H9 (cell line): ENCODE results near the gene MGA. TPM values are rescaled to one million over a fixed set of nuclear protein-coding genes. Genes with fewer than 3 reads are reported as not detected.
"Not testable (repeated sequence)": the region's sequence is repeated elsewhere in the genome, so short reads cannot be mapped to it uniquely, and the experiment has no call there.

ENCODE experiments used
- DNase-seq: peaks from one replicate; pipeline ENCODE4 v3.0.0-alpha.2; 2017
- H2AFZ ChIP-seq: one replicate; pipeline ENCODE4 v1.6.1; 2013; ENCODE audit warnings: mild to moderate bottlenecking, low read length, control low read depth, moderate library complexity
- H2AK5ac ChIP-seq: 2 replicates; pipeline ENCODE4 v1.6.1; 2013; ENCODE audit warnings: low read length, control low read depth, mixed read lengths; ENCODE audit not compliant: insufficient read length
- H2BK120ac ChIP-seq: one replicate; pipeline ENCODE4 v1.6.1; 2013; ENCODE audit warnings: low read depth, mild to moderate bottlenecking, low read length, control low read depth, inconsistent platforms; ENCODE audit not compliant: poor library complexity, severe bottlenecking
- H2BK12ac ChIP-seq: 2 replicates; pipeline ENCODE4 v1.6.1; 2013; ENCODE audit warnings: low read length, control low read depth, mixed read lengths, low read depth; ENCODE audit not compliant: insufficient read length
- H2BK15ac ChIP-seq: 2 replicates; pipeline ENCODE4 v1.6.1; 2013; ENCODE audit warnings: low read depth, low read length, control low read depth
- H2BK20ac ChIP-seq: one replicate; pipeline ENCODE4 v1.6.1; 2013; ENCODE audit warnings: low read depth, mild to moderate bottlenecking, low read length, control low read depth, inconsistent platforms; ENCODE audit not compliant: poor library complexity, severe bottlenecking
- H2BK5ac ChIP-seq: 2 replicates; pipeline ENCODE4 v1.6.1; 2013; ENCODE audit warnings: low read length, control low read depth, mixed read lengths; ENCODE audit not compliant: insufficient read length
- H3K14ac ChIP-seq: 2 replicates; pipeline ENCODE4 v1.6.1; 2013; ENCODE audit warnings: low read length, control low read depth; ENCODE audit not compliant: insufficient read depth
- H3K18ac ChIP-seq: 2 replicates; pipeline ENCODE4 v1.6.1; 2013; ENCODE audit warnings: low read depth, mild to moderate bottlenecking, mixed read lengths, low read length, control low read depth; ENCODE audit not compliant: insufficient read length
- H3K23ac ChIP-seq: 2 replicates; pipeline ENCODE4 v1.6.1; 2013; ENCODE audit warnings: low read length, control low read depth, mixed read lengths, low read depth; ENCODE audit not compliant: insufficient read length
- H3K23me2 ChIP-seq: 2 replicates; pipeline ENCODE4 v1.6.1; 2013; ENCODE audit warnings: low read depth, mild to moderate bottlenecking, mixed read lengths, low read length, control low read depth; ENCODE audit not compliant: insufficient read length, poor library complexity, severe bottlenecking
- H3K27ac ChIP-seq: 2 replicates; pipeline ENCODE4 v1.5.1; 2013; ENCODE audit warnings: low read length, control low read depth, mixed read lengths, low read depth; ENCODE audit not compliant: insufficient read length
- H3K27me3 ChIP-seq: 2 replicates; pipeline ENCODE4 v1.6.1; 2013; ENCODE audit warnings: low read length, control low read depth, inconsistent platforms; ENCODE audit not compliant: insufficient read depth
- H3K4ac ChIP-seq: 2 replicates; pipeline ENCODE4 v1.6.1; 2013; ENCODE audit warnings: low read depth, mild to moderate bottlenecking, control low read depth, inconsistent platforms, low read length, moderate library complexity
- H3K4me1 ChIP-seq: 2 replicates; pipeline ENCODE4 v1.6.1; 2013; ENCODE audit warnings: low read length, control low read depth, inconsistent platforms; ENCODE audit not compliant: insufficient read depth
- H3K4me2 ChIP-seq: 2 replicates; pipeline ENCODE4 v1.6.1; 2013; ENCODE audit warnings: low read length, control low read depth, mixed read lengths; ENCODE audit not compliant: insufficient read length, insufficient read depth
- H3K56ac ChIP-seq: 2 replicates; pipeline ENCODE4 v1.6.1; 2013; ENCODE audit warnings: low read depth, mild to moderate bottlenecking, mixed read lengths, low read length, control low read depth; ENCODE audit not compliant: insufficient read length
- H3K79me1 ChIP-seq: 2 replicates; pipeline ENCODE4 v1.6.1; 2013; ENCODE audit warnings: low read depth, mild to moderate bottlenecking, moderate library complexity, low read length, control low read depth, inconsistent platforms; ENCODE audit not compliant: insufficient read depth, poor library complexity, severe bottlenecking
- H3K79me2 ChIP-seq: 2 replicates; pipeline ENCODE4 v1.6.1; 2013; ENCODE audit warnings: low read length, control low read depth, inconsistent platforms; ENCODE audit not compliant: insufficient read depth
- H3K9ac ChIP-seq: 2 replicates; pipeline ENCODE4 v1.6.1; 2013; ENCODE audit warnings: low read length, control low read depth, mixed read lengths; ENCODE audit not compliant: insufficient read length; ENCODE audit errors: extremely low read depth
- H3K9me3 ChIP-seq: one replicate; pipeline ENCODE4 v1.6.1; 2013; ENCODE audit warnings: low read depth, low read length, inconsistent platforms; ENCODE audit not compliant: control insufficient read depth
- H3T11ph ChIP-seq: one replicate; pipeline ENCODE4 v1.6.1; 2013; ENCODE audit warnings: mild to moderate bottlenecking, low read length, control low read depth, inconsistent platforms
- H4K20me1 ChIP-seq: one replicate; pipeline ENCODE4 v1.6.1; 2013; ENCODE audit not compliant: control insufficient read depth, insufficient read length, insufficient read depth
- H4K5ac ChIP-seq: 2 replicates; pipeline ENCODE4 v1.6.1; 2013; ENCODE audit warnings: low read depth, mild to moderate bottlenecking, mixed read lengths, low read length, control low read depth; ENCODE audit not compliant: insufficient read length
- H4K8ac ChIP-seq: replicated peaks from 2 replicates; pipeline ENCODE4 v1.6.1; 2013; ENCODE audit warnings: low read length, control low read depth, mixed read lengths, low read depth; ENCODE audit not compliant: insufficient read length
- H4K91ac ChIP-seq: 2 replicates; pipeline ENCODE4 v1.6.1; 2013; ENCODE audit warnings: low read depth, mild to moderate bottlenecking, moderate library complexity, mixed read lengths, low read length, control low read depth; ENCODE audit not compliant: insufficient read length
- H3K27ac Mint-ChIP-seq, 3 experiments: 2 replicates in 2 of 3; 3 replicates in 1 of 3; pipeline ENCODE4 v1.8.0; 2020 to 2021; ENCODE audit warnings: mixed read lengths in 3 of 3, mild to moderate bottlenecking in 1 of 3, moderate library complexity in 1 of 3
- H3K27me3 Mint-ChIP-seq: 2 replicates; pipeline ENCODE4 v1.8.0; 2021; ENCODE audit warnings: low read depth, mild to moderate bottlenecking, moderate library complexity, mixed read lengths
- H3K36me3 Mint-ChIP-seq, 3 experiments: 2 replicates in 2 of 3; 3 replicates in 1 of 3; pipeline ENCODE4 v1.8.0; 2020 to 2021; ENCODE audit warnings: low read depth in 3 of 3, mixed read lengths in 3 of 3; ENCODE audit not compliant: insufficient read depth in 1 of 3
- H3K4me1 Mint-ChIP-seq, 2 experiments: 2 replicates each; pipeline ENCODE4 v1.8.0; 2020; ENCODE audit warnings: mixed read lengths in 2 of 2
- H3K4me3 Mint-ChIP-seq, 2 experiments: 2 replicates in 1 of 2; 3 replicates in 1 of 2; pipeline ENCODE4 v1.8.0; 2020 to 2021; ENCODE audit warnings: mild to moderate bottlenecking in 2 of 2, mixed read lengths in 2 of 2, moderate library complexity in 1 of 2
- H3K9me3 Mint-ChIP-seq, 2 experiments: 2 replicates in 1 of 2; 3 replicates in 1 of 2; pipeline ENCODE4 v1.8.0; 2020; ENCODE audit warnings: mild to moderate bottlenecking in 2 of 2, mixed read lengths in 2 of 2, moderate library complexity in 1 of 2
- WGBS: extraction: QIAGEN DNeasy Blood & Tissue Kit; methylation state at CpG from one replicate; pipeline ENCODE4 v1.1.7; 2013; ENCODE audit warnings: missing lambda C conversion rate, low lambda C conversion rate, mixed read lengths; ENCODE audit not compliant: insufficient read length; ENCODE audit errors: extremely low coverage; 5-methylcytosine and 5-hydroxymethylcytosine counted together
- total RNA-seq: library from RNA; stranded (reverse); gene quantifications from 2 replicates; pipeline ENCODE4 v1.2.1, GENCODE V29; 2021
- TF ChIP-seq, protein P1 (sequence below): fragments of 200-600 bp; sonication (generic); conservative IDR thresholded peaks from 3 replicates; pipeline ENCODE4 v1.8.0; 2021; ENCODE audit warnings: antibody characterized with exemption, mild to moderate bottlenecking

MGA gene
- total RNA-seq, 1 experiment from 2014 or later = 62.7 TPM

DNA sequence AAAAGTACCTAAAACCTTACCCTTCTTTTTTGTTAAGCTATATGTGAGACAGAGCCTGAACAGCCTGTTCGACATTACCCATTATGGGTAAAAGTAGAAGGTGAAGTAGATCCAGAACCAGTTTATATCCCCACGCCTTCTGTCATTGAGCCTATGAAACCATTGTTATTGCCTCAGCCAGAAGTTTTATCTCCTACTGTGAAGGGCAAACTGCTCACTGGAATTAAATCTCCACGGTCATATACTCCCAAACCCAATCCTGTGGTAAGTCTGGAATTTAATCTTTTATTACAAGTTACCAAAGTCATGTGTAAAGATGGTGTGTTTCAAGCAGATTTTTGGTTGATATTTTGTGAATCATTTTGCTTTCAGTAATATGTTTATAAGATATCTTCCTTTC, 66.9 kb downstream of the MGA start:
- H4K91ac ChIP-seq = no peak overlapping the region
- H3K27ac Mint-ChIP-seq = peak overlapping the region in 1 of 3 experiments; percentile 4; a peak in 1 of 7 replicates
- H3K23ac ChIP-seq = no peak overlapping the region
- H3K36me3 Mint-ChIP-seq = peaks cover 3 to 12% (median 6%) of the 10 kb centered on the region in 3 experiments; a peak in 5 of 7 replicates
- no peak overlapping the region for H2BK12ac ChIP-seq
- H2BK15ac ChIP-seq = no peak overlapping the region
- H3K56ac ChIP-seq = no peak overlapping the region
- H2AFZ ChIP-seq = no peak overlapping the region
- H3K4me1 Mint-ChIP-seq = no peaks in the 10 kb centered on the region
- no peak overlapping the region for H2BK5ac ChIP-seq
- no peak overlapping the region for H2BK120ac ChIP-seq
- no peak overlapping the region for H2BK20ac ChIP-seq
- H3K14ac ChIP-seq = no peak overlapping the region
- no peak for DNase-seq
- H4K20me1 ChIP-seq = no peaks in the 10 kb centered on the region
- H3K79me1 ChIP-seq = no peaks in the 10 kb centered on the region
- no peak overlapping the region for H3K4ac ChIP-seq
- no peaks in the 10 kb centered on the region for H3K4me1 ChIP-seq
- no peaks in the 10 kb centered on the region for H3K9me3 Mint-ChIP-seq
- H3K27ac ChIP-seq = no peak overlapping the region
- TF ChIP-seq, protein P1, sequence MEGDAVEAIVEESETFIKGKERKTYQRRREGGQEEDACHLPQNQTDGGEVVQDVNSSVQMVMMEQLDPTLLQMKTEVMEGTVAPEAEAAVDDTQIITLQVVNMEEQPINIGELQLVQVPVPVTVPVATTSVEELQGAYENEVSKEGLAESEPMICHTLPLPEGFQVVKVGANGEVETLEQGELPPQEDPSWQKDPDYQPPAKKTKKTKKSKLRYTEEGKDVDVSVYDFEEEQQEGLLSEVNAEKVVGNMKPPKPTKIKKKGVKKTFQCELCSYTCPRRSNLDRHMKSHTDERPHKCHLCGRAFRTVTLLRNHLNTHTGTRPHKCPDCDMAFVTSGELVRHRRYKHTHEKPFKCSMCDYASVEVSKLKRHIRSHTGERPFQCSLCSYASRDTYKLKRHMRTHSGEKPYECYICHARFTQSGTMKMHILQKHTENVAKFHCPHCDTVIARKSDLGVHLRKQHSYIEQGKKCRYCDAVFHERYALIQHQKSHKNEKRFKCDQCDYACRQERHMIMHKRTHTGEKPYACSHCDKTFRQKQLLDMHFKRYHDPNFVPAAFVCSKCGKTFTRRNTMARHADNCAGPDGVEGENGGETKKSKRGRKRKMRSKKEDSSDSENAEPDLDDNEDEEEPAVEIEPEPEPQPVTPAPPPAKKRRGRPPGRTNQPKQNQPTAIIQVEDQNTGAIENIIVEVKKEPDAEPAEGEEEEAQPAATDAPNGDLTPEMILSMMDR = no peak
- H4K8ac ChIP-seq = no peak overlapping the region
- no peaks in the 10 kb centered on the region for H3K27me3 ChIP-seq
- no peaks in the 10 kb centered on the region for H3K9me3 ChIP-seq
- H3K27me3 Mint-ChIP-seq = no peaks in the 10 kb centered on the region
- H3K18ac ChIP-seq = no peak overlapping the region
- no peak overlapping the region for H4K5ac ChIP-seq
- no peak overlapping the region for H3K4me2 ChIP-seq
- H3K79me2 ChIP-seq = no peaks in the 10 kb centered on the region
- no peak overlapping the region for H3K4me3 Mint-ChIP-seq
- no peaks in the 10 kb centered on the region for H3K23me2 ChIP-seq
- no CpG with 5 or more reads among the region's 3 CpGs for WGBS
- no peak overlapping the region for H3K9ac ChIP-seq
- no peak overlapping the region for H3T11ph ChIP-seq
- no peak overlapping the region for H2AK5ac ChIP-seq

DNA sequence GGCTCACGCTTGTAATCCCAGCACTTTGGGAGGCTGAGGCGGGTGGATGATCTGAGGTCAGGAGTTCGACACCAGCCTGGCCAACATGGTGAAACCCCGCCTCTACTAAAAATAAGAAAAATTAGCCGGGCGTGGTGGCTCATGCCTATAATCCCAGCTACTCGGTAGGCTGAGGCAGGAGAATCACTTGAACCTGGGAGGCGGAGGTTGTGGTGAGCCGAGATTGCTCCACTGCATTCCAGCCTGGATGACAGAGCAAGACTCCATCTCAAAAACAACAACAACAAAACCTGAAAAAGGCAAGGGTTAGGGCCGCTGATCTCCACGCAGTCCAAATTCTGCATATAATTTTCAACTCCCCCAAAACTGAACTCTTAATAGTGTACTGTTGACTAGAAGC, 67.9 kb downstream of the MGA start:
- not testable (repeated sequence) for H3K56ac ChIP-seq, H3K79me1 ChIP-seq, H2AFZ ChIP-seq, H3K79me2 ChIP-seq, H3K9me3 Mint-ChIP-seq, H2BK15ac ChIP-seq, H3K23me2 ChIP-seq, H3K4me1 Mint-ChIP-seq, H2AK5ac ChIP-seq, H3K23ac ChIP-seq, H3K4ac ChIP-seq, H2BK120ac ChIP-seq, H3K14ac ChIP-seq, H3K4me3 Mint-ChIP-seq, DNase-seq, H4K5ac ChIP-seq, H3K18ac ChIP-seq, H3K27ac ChIP-seq, H3K9me3 ChIP-seq, H3K9ac ChIP-seq, H4K91ac ChIP-seq, H3K4me2 ChIP-seq, H4K8ac ChIP-seq, H3K27me3 Mint-ChIP-seq, H2BK12ac ChIP-seq, H2BK5ac ChIP-seq, H3K4me1 ChIP-seq, H3K27ac Mint-ChIP-seq, H3T11ph ChIP-seq, H4K20me1 ChIP-seq, H3K27me3 ChIP-seq, H2BK20ac ChIP-seq
- peaks cover 3 to 19% (median 6%) of the 10 kb centered on the region in 3 experiments; a peak in 5 of 7 replicates for H3K36me3 Mint-ChIP-seq
- WGBS = no CpG with 5 or more reads among the region's 11 CpGs
